ENCODE results near the gene OXLD1. TPM values are rescaled to one million over a fixed set of nuclear protein-coding genes. Genes with fewer than 3 reads are reported as not detected.

Gene OXLD1
- total and polyA plus RNA-seq, 4 donors, result 10.1 to 35.6 (median 24.0) TPM

DNA sequence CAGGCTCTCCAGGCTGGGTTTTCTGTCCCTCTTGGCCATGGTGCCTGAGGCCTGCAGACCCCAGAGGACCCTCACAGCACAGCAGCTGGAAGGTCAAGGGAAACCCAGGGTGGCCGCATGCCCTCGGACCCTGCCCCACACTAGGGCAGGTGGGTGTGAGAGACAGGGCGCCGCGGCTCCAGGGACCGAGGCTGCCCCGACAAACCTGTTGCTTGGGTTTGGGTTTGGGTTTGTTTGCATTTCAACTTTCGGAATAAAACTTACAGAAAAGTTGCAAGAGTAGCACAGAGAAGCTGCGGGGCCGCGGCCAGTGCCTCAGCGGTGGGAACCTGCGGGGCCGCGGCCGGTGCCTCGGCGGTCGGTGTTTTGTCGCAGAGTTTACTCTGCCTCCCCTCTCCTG is 25.2 kb upstream of the OXLD1 start:
- WGBS (ENCODE audit: insufficient coverage), result 98% methylated on average over 20 of the region's 20 CpGs
- Histone ChIP-seq H3K36me3 (ENCODE audit: control insufficient read depth, insufficient read depth, low read length) (peaks cover 100% of the 10 kb centered on the region), H3K27ac (ENCODE audit: low read depth, low read length) (no peak overlapping the region), H3K27me3 (ENCODE audit: control insufficient read depth, insufficient read depth, low read length) (no peaks in the 10 kb centered on the region), H3K4me3 (ENCODE audit: low read depth, low read length) (no peak overlapping the region), H3K9me3 (ENCODE audit: control insufficient read depth, insufficient read depth, low read length) (no peaks in the 10 kb centered on the region), H3K4me1 (ENCODE audit: control insufficient read depth, insufficient read depth, low read length) (no peaks in the 10 kb centered on the region)
- no peak for DNase-seq (ENCODE audit: low read depth in 4 of 6, low spot score in 6 of 6)

DNA sequence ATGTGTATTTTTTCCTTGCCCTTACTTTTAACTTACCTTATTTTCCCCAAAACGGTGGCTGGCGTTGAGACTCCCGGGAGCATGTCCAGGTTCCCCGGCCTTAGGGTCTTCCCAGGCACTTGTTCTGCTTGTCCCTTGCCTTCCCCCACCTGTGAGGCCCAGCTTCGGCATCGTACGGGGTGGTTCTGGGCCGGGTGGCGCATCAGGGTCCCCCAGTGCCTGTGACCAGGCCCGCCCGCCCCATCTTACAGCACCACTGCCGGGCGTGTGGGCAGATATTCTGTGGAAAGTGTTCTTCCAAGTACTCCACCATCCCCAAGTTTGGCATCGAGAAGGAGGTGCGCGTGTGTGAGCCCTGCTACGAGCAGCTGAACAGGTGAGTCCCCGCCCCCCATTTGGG is 24.8 kb upstream of the OXLD1 start:
- Histone ChIP-seq H3K4me1 (ENCODE audit: control insufficient read depth, insufficient read depth, low read length) (no peaks in the 10 kb centered on the region), H3K4me3 (ENCODE audit: low read depth, low read length) (no peak overlapping the region), H3K9me3 (ENCODE audit: control insufficient read depth, insufficient read depth, low read length) (no peaks in the 10 kb centered on the region), H3K36me3 (ENCODE audit: control insufficient read depth, insufficient read depth, low read length) (peaks cover 100% of the 10 kb centered on the region), H3K27ac (ENCODE audit: low read depth, low read length) (no peak overlapping the region), H3K27me3 (ENCODE audit: control insufficient read depth, insufficient read depth, low read length) (no peaks in the 10 kb centered on the region)
- no peak for DNase-seq (ENCODE audit: low read depth in 4 of 6, low spot score in 6 of 6)
- WGBS (ENCODE audit: insufficient coverage), result 96% methylated on average over 13 of the region's 18 CpGs

DNA sequence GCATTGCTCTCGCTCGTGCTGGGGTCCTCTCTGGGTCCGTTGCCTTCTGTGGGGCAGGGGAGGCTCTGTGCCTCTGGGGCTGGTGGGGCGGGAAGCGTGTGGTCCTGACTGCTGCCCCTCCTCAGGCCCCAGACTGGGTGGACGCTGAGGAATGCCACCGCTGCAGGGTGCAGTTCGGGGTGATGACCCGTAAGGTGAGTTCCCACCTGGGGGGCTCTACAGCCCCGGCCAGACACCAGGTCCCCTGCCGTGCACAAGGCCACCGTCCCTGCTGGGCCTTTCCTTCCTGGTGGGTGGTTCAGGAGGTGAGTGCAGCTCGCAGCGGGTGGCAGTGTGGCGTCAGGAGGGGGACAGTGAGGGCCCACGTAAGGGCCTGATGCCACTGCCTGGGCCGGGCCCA is 24.1 kb upstream of the OXLD1 start:
- no peaks in the 10 kb centered on the region for H3K27me3 ChIP-seq (ENCODE audit: control insufficient read depth, insufficient read depth, low read length)
- WGBS (ENCODE audit: insufficient coverage), result 86% methylated on average over 14 of the region's 17 CpGs
- no peak overlapping the region for H3K27ac ChIP-seq (ENCODE audit: low read depth, low read length)
- DNase-seq (ENCODE audit: low read depth in 4 of 6, low spot score in 6 of 6), result no peak
- no peaks in the 10 kb centered on the region for H3K9me3 ChIP-seq (ENCODE audit: control insufficient read depth, insufficient read depth, low read length)
- peaks cover 4% of the 10 kb centered on the region for H3K4me1 ChIP-seq (ENCODE audit: control insufficient read depth, insufficient read depth, low read length)
- H3K4me3 ChIP-seq (ENCODE audit: low read depth, low read length), result no peak overlapping the region
- H3K36me3 ChIP-seq (ENCODE audit: control insufficient read depth, insufficient read depth, low read length), result peaks cover 100% of the 10 kb centered on the region

DNA sequence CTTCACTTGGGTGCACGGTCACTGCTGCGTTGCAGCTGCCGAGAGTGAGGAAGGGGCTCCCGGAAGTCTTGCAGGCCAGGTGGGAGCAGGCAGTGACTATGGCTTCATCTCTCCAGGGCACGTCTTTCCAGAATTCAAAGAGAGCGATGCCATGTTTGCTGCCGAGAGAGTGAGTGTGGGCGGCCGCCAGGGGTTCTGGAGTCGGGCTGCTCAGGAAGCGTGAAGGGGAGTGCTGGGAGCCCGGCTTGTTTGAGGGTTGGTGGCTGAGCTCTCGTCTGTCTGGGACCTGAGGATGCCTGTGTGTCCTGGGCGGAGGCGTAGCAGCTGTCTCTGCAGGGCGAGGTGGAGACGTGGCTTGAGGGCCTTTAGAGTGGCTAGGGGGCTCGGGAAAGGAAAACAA is 23.7 kb upstream of the OXLD1 start:
- H3K4me1 ChIP-seq (ENCODE audit: control insufficient read depth, insufficient read depth, low read length), result peaks cover 9% of the 10 kb centered on the region
- no peak overlapping the region for H3K4me3 ChIP-seq (ENCODE audit: low read depth, low read length)
- 92% methylated on average over 18 of the region's 18 CpGs for WGBS (ENCODE audit: insufficient coverage)
- no peaks in the 10 kb centered on the region for H3K9me3 ChIP-seq (ENCODE audit: control insufficient read depth, insufficient read depth, low read length)
- no peak overlapping the region for H3K27ac ChIP-seq (ENCODE audit: low read depth, low read length)
- DNase-seq (ENCODE audit: low read depth in 4 of 6, low spot score in 6 of 6), result no peak
- no peaks in the 10 kb centered on the region for H3K27me3 ChIP-seq (ENCODE audit: control insufficient read depth, insufficient read depth, low read length)
- peaks cover 100% of the 10 kb centered on the region for H3K36me3 ChIP-seq (ENCODE audit: control insufficient read depth, insufficient read depth, low read length)

DNA sequence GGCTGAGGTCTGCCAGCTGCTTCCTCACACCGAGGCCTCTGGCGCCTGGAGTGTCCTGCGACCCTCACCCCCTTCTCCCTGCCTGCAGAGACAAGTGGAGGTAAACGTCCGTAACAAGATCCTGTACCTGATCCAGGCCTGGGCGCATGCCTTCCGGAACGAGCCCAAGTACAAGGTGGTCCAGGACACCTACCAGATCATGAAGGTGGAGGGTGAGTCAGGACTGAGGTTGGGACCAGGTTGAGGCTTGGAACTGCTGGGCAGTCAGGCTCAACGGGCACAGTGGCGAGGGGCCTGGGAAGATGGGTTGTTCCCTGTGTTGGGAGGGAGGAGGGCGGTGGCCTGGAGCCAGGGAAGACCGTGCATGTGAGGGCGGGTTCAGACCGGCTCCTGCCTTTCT is 22.2 kb upstream of the OXLD1 start:
- DNase-seq (ENCODE audit: low read depth in 4 of 6, low spot score in 6 of 6), result no peak
- H3K9me3 ChIP-seq (ENCODE audit: control insufficient read depth, insufficient read depth, low read length), result no peaks in the 10 kb centered on the region
- H3K4me3 ChIP-seq (ENCODE audit: low read depth, low read length), result no peak overlapping the region
- no peaks in the 10 kb centered on the region for H3K27me3 ChIP-seq (ENCODE audit: control insufficient read depth, insufficient read depth, low read length)
- peaks cover 86% of the 10 kb centered on the region for H3K36me3 ChIP-seq (ENCODE audit: control insufficient read depth, insufficient read depth, low read length)
- no peak overlapping the region for H3K27ac ChIP-seq (ENCODE audit: low read depth, low read length)
- 95% methylated on average over 14 of the region's 14 CpGs for WGBS (ENCODE audit: insufficient coverage)
- peaks cover 18% of the 10 kb centered on the region for H3K4me1 ChIP-seq (ENCODE audit: control insufficient read depth, insufficient read depth, low read length)

DNA sequence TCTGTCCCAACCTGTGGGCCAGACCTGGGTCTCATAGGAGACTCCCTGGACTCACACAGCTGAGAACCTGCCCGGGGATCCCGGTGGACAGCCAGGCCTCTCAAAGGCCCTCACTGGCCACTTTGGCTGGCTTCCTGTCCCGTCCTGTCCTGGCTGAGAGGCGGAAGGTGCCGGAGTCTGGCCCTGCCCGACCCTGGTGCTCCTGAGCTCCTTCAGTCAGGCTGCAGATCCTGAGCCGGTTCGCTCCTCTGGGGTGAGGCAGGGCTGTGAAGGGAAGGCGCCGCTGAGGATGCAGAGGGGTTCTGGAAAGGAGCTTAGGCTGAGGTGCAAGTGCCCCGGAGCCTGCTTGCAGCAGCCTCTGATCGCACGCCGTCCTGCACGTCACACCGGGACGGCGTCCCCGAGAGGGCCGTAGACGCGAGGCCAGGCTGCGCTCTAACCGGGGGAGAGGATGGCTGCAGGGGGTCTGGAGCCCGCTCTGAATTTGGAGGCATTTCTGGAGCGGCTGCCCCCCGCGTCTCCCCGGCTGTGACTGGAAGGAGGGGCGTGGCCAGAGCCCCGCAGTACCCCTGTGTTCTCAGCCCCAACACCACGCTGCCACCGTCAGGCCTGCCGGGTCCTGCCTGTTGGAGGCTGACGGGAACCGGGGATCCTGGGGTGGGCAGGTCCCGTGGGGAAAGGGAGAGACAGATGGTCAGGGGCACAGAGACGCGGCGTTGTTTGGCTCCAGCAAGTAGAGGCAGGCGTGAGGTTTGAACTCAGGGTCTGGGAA is 21.6 kb upstream of the OXLD1 start:
- H3K27ac ChIP-seq (ENCODE audit: low read depth, low read length), result no peak overlapping the region
- no peak for DNase-seq (ENCODE audit: low read depth in 4 of 6, low spot score in 6 of 6)
- peaks cover 20% of the 10 kb centered on the region for H3K4me1 ChIP-seq (ENCODE audit: control insufficient read depth, insufficient read depth, low read length)
- 93% methylated on average over 41 of the region's 41 CpGs for WGBS (ENCODE audit: insufficient coverage)
- no peaks in the 10 kb centered on the region for H3K9me3 ChIP-seq (ENCODE audit: control insufficient read depth, insufficient read depth, low read length)
- peaks cover 80% of the 10 kb centered on the region for H3K36me3 ChIP-seq (ENCODE audit: control insufficient read depth, insufficient read depth, low read length)
- no peaks in the 10 kb centered on the region for H3K27me3 ChIP-seq (ENCODE audit: control insufficient read depth, insufficient read depth, low read length)
- H3K4me3 ChIP-seq (ENCODE audit: low read depth, low read length), result no peak overlapping the region

DNA sequence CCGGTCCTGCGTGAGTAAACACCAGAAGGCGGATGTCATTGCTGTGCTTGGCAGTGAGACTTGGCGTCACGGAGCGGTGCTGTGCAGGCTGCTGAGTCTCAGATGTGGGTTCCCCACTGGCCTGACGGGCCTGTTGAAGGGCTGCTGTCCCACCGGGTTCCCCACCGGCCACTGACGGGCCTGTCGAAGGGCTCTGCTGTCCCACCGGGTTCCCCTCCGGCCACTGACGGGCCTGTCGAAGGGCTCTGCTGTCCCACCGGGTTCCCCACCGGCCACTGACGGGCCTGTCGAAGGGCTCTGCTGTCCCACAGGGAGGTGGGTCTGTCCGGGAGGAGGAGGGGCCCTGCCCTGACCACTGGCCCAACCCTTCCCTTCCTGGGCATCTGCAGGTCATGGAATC is 20.2 kb upstream of the OXLD1 start:
- no peak overlapping the region for H3K4me3 ChIP-seq (ENCODE audit: low read depth, low read length)
- H3K4me1 ChIP-seq (ENCODE audit: control insufficient read depth, insufficient read depth, low read length), result peaks cover 34% of the 10 kb centered on the region
- H3K9me3 ChIP-seq (ENCODE audit: control insufficient read depth, insufficient read depth, low read length), result no peaks in the 10 kb centered on the region
- no peak overlapping the region for H3K27ac ChIP-seq (ENCODE audit: low read depth, low read length)
- 95% methylated on average over 20 of the region's 20 CpGs for WGBS (ENCODE audit: insufficient coverage)
- H3K27me3 ChIP-seq (ENCODE audit: control insufficient read depth, insufficient read depth, low read length), result no peaks in the 10 kb centered on the region
- peaks cover 72% of the 10 kb centered on the region for H3K36me3 ChIP-seq (ENCODE audit: control insufficient read depth, insufficient read depth, low read length)
- DNase-seq (ENCODE audit: low read depth in 4 of 6, low spot score in 6 of 6), result no peak

DNA sequence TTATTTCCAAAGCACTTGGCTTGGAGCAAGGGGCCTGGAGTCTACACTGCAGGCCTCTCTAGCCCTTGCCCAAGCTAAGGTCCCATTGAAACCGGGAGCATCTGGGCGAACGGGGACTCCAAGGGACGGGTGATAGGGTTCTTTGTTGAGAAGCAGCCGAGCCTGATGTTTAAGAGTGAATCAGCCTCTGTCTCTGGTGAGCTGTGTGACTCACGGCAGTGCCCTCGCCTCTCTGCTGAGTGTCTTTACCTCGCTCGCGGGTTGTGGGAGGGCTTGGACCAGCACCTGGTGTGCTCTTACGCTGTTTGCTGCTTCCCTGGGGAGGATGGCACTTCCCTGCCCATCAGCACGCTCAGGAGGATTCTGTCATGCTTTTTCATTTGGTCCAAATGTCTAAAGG is 18.7 kb upstream of the OXLD1 start:
- no peak overlapping the region for H3K27ac ChIP-seq (ENCODE audit: low read depth, low read length)
- WGBS (ENCODE audit: insufficient coverage), result 74% methylated on average over 12 of the region's 12 CpGs
- no peaks in the 10 kb centered on the region for H3K9me3 ChIP-seq (ENCODE audit: control insufficient read depth, insufficient read depth, low read length)
- H3K4me1 ChIP-seq (ENCODE audit: control insufficient read depth, insufficient read depth, low read length), result peaks cover 37% of the 10 kb centered on the region
- no peak for DNase-seq (ENCODE audit: low read depth in 4 of 6, low spot score in 6 of 6)
- no peaks in the 10 kb centered on the region for H3K27me3 ChIP-seq (ENCODE audit: control insufficient read depth, insufficient read depth, low read length)
- no peak overlapping the region for H3K4me3 ChIP-seq (ENCODE audit: low read depth, low read length)
- peaks cover 72% of the 10 kb centered on the region for H3K36me3 ChIP-seq (ENCODE audit: control insufficient read depth, insufficient read depth, low read length)

DNA sequence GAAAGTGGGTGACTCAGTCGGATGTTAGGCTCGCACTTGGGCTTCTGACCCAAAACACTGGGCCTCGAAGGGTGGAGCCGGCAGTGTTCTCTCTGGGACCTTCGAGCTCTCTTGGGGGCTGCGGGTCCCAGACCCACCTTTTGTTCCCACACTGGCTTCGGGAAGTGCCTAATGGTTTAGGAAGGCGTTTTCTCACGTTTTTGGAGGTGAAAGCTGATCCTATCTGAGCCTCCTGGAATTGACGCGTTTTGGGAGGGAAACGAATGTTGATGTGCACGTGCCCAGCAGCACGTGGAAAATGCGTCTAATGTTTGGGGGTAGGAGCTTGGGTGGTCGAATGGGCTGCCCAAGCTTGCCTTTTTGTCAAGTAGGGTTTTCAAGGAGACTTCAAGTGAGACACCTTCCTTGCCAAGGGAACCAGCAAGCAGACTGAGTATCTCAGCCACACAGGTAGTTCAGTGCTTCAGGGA is 18.1 kb upstream of the OXLD1 start:
- Histone ChIP-seq H3K4me3 (ENCODE audit: low read depth, low read length) (peak overlapping the region; percentile 97), H3K27me3 (ENCODE audit: control insufficient read depth, insufficient read depth, low read length) (no peaks in the 10 kb centered on the region), H3K4me1 (ENCODE audit: control insufficient read depth, insufficient read depth, low read length) (peaks cover 37% of the 10 kb centered on the region), H3K9me3 (ENCODE audit: control insufficient read depth, insufficient read depth, low read length) (no peaks in the 10 kb centered on the region), H3K36me3 (ENCODE audit: control insufficient read depth, insufficient read depth, low read length) (peaks cover 72% of the 10 kb centered on the region), H3K27ac (ENCODE audit: low read depth, low read length) (no peak overlapping the region)
- 8% methylated on average over 16 of the region's 16 CpGs for WGBS (ENCODE audit: insufficient coverage)
- no peak for DNase-seq (ENCODE audit: low read depth in 4 of 6, low spot score in 6 of 6)
